ENCODE measurements around the gene PTRH2. TPM values are rescaled to one million over a fixed set of nuclear protein-coding genes. Genes with fewer than 3 reads are reported as not detected.
"Not testable (repeated sequence)": the region's sequence is repeated elsewhere in the genome, so short reads cannot be mapped to it uniquely, and the experiment has no call there.

The PTRH2 gene
- 22.5 to 24.7 TPM (median 24.4 TPM) in 3 replicates for total RNA-seq

- Mint-ChIP-seq H3K27me3 (ENCODE audit: low read depth) (no peaks in the 10 kb centered on the region), H3K9me3 (no peaks in the 10 kb centered on the region), H3K4me3 (peak within 1 kb of the TSS; percentile 95), H3K36me3 (peaks cover 6% of the 10 kb centered on the region), H3K27ac (peak within 1 kb of the TSS; percentile 98), H3K4me1 (peaks cover 25% of the 10 kb centered on the region)
- peak; percentile 96 to 97 for DNase-seq (ENCODE audit: low spot score in 2 of 2, unreplicated experiment in 2 of 2)
- no peak for TF ChIP-seq CTCF (IDR thresholded peaks at IDR 0.05; ENCODE audit: unreplicated experiment)
Measured at GRCh38 chr17:59707149-59707970, at the start of gene PTRH2, which contains the start of gene VMP1. TSS of gene PTRH2 (minus strand) at chr17:59707430. CDS start at chr17:59697978, 9,452 bp downstream. TSS of gene VMP1 (plus strand) at chr17:59707654. CDS start at chr17:59731447, 23,793 bp downstream.

GRCh38 chr17:59756236-59756818 is 49.1 kb upstream of the PTRH2 start:
- H3K36me3 Mint-ChIP-seq: peaks cover 19% of the 10 kb centered on the region
- peak overlapping the region; percentile 98 for H3K27ac Mint-ChIP-seq
- DNase-seq (ENCODE audit: low spot score in 2 of 2, unreplicated experiment in 2 of 2): no peak
- H3K27me3 Mint-ChIP-seq (ENCODE audit: low read depth): no peaks in the 10 kb centered on the region
- no peak overlapping the region for H3K4me3 Mint-ChIP-seq
- TF ChIP-seq CTCF (IDR thresholded peaks at IDR 0.05; ENCODE audit: unreplicated experiment): no peak
- H3K4me1 Mint-ChIP-seq: peaks cover 43% of the 10 kb centered on the region
- H3K9me3 Mint-ChIP-seq: peaks cover 9% of the 10 kb centered on the region

GRCh38 chr17:59755069-59755468 is 47.8 kb upstream of the PTRH2 start:
- H3K27ac Mint-ChIP-seq: peak overlapping the region; percentile 98
- not testable (repeated sequence) for H3K27me3 Mint-ChIP-seq (ENCODE audit: low read depth); H3K9me3 Mint-ChIP-seq; H3K4me3 Mint-ChIP-seq; DNase-seq (ENCODE audit: low spot score in 2 of 2, unreplicated experiment in 2 of 2)
- H3K4me1 Mint-ChIP-seq: peaks cover 40% of the 10 kb centered on the region
- H3K36me3 Mint-ChIP-seq: peaks cover 13% of the 10 kb centered on the region

GRCh38 chr17:59754552-59754951 is 47.3 kb upstream of the PTRH2 start:
- no peak for TF ChIP-seq CTCF (IDR thresholded peaks at IDR 0.05; ENCODE audit: unreplicated experiment)
- no peaks in the 10 kb centered on the region for H3K27me3 Mint-ChIP-seq (ENCODE audit: low read depth)
- no peak for DNase-seq (ENCODE audit: low spot score in 2 of 2, unreplicated experiment in 2 of 2)
- peaks cover 40% of the 10 kb centered on the region for H3K4me1 Mint-ChIP-seq
- peaks cover 9% of the 10 kb centered on the region for H3K36me3 Mint-ChIP-seq
- peak overlapping the region; percentile 98 for H3K27ac Mint-ChIP-seq
- H3K9me3 Mint-ChIP-seq: peaks cover 6% of the 10 kb centered on the region
- no peak overlapping the region for H3K4me3 Mint-ChIP-seq

GRCh38 chr17:59753522-59754467 is 46.6 kb upstream of the PTRH2 start:
- TF ChIP-seq CTCF (IDR thresholded peaks at IDR 0.05; ENCODE audit: unreplicated experiment): peak; percentile 78
- Mint-ChIP-seq H3K9me3 (peaks cover 4% of the 10 kb centered on the region), H3K36me3 (peaks cover 5% of the 10 kb centered on the region), H3K4me3 (peak overlapping the region; percentile 26), H3K4me1 (peaks cover 40% of the 10 kb centered on the region), H3K27me3 (ENCODE audit: low read depth) (no peaks in the 10 kb centered on the region), H3K27ac (peak overlapping the region; percentile 98)
- no peak for DNase-seq (ENCODE audit: low spot score in 2 of 2, unreplicated experiment in 2 of 2)

Measured in mesothelial cell of epicardium (in vitro differentiated cells).